HG02981 (cell line): Measurements from ENCODE around the gene OLAH.
A peak's percentile ranks its signal among the peaks of the same experiment; 100 is the strongest.

Source experiments
- ATAC-seq: cut with Tn5 transposase; IDR thresholded peaks from one replicate; pipeline ENCODE4 v1.9.1; 2021; ENCODE audit warnings: mild to moderate bottlenecking, moderate library complexity; ENCODE audit not compliant: unreplicated experiment

OLAH gene

DNA sequence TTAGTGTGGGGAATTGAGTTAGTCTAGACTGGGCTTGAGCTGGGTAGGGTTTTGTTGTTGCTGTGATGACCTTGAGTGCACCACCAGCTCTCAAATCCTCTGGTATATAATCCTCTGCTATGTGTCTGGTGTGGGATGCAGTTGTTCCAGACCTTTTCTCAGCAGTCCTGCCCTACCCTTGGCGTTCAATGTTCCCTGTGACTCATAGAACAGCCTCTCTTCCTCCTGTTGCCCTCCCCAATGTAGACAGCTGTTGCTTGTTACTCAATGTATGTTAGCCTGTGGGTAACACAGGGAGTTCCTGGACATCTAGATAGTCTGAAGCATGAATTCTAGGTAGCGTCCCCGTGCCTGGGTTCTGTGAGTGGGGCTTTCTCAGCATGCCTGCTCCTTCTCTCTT is 25.1 kb downstream of the OLAH start:
- no peak for ATAC-seq

DNA sequence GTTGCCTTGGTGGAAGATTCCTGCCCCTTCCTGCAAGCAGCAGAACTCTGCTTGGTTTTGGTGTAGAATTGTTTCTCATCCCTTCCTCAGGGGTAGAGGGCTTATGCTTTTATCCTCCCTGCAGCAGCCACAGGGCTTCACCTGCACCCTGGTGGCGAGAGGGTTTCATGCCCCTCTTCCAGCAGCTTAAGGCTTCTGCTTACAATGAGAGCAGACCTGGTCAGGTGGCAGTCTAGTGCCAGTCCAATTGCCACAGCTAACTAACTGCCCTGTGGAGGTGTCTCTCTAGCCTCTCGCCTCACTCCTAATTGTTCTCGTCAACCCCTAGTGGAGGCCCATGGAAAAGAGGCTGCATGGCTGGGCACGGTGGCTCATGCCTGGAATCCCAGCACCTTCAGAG is 25.5 kb downstream of the OLAH start:
- ATAC-seq: no peak

DNA sequence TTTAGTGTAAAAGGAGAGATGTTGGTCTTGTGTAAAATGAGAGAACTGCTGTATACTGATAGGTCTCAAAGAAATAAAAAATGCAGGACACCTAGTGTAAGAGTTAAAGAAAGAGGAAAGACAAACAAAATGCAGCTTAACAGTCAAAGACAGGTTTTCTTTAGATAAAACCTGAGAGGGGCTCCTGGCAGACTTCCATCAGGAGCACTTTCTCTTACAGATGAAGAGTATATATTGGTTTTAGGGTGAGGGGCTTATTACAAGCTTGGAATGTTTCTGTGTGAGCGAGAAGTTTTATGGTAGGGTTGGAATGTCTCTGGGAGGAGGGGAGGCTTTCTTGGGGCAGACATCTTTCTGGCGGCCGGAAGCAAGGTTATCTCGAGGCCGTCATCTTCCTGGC is 28.6 kb downstream of the OLAH start:
- no peak for ATAC-seq

DNA sequence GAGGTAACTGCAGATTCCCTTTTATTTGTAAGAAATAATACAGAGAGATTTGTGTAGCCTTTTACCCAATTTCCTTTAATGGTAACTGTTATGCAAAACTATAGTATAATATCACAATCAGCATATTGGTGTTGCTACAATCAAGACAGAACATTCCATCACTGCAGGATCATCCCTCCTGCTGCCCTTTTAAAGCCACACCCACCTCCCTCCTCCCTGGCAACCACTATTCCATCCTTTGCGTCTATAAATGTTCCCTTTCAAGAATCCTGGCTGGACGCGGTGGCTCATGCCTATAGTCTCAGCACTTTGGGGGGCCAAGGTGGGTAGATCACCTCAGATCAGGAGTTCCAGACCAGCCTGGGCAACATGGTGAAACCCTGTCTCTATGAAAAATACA is 31.7 kb downstream of the OLAH start:
- ATAC-seq: no peak

DNA sequence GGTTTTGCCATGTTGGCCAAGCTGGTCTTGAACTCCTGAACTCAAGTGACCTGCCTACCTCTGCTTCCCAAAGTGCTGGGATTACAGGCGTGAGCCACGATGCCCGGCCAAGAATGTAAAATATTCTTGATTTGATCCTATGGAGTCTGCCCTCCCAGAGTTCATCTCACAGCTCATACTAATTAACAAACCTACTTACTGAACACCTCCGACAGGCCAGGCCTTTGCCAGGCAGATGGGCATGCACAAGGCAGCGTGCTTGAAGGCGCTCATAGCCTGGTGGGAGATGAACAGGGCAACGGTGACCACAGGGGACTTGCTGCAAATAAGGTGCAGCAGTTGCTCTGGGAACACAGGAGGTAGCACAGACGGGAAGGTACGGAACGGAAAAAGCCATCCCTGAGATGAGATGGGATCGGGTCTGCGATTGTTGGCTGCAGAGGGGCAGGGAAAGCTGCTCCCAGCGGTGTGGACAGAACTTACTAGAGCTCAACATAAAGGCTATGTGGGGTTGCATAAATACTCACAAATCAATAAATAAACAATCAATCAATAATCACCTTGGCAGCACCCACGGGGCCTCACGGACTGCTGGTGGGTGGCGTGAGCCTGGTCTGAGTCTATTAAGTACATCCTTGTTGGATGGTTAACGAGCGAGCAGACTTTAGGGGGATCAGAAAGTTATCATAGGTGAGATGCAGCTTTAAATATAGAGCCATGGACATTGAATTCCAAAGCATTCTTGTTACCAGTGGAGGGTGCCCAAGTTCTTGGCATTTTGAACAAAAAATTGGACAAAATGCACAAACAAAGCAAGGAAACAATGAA is 40.1 kb downstream of the OLAH start:
- no peak for ATAC-seq

DNA sequence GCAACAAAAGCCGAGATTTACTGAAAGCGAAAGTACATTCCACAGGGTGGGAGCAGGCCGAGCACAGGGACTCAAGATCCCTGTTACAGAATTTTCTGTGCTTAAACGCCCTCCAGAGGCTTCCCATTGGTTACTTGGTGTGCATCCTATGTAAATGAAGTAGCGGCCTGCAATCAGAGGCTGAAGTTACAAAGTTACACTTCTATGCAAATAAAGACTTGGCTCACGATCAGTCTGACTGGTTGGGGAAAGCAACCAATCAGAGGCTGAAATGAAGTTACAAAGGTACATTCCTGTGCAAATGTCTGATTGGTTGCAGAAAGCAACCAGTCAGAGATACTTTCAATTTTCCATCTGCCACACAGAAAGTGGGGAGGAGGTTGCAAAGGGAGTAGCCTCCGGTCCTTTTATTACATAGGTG is 40.8 kb downstream of the OLAH start:
- ATAC-seq: no peak

DNA sequence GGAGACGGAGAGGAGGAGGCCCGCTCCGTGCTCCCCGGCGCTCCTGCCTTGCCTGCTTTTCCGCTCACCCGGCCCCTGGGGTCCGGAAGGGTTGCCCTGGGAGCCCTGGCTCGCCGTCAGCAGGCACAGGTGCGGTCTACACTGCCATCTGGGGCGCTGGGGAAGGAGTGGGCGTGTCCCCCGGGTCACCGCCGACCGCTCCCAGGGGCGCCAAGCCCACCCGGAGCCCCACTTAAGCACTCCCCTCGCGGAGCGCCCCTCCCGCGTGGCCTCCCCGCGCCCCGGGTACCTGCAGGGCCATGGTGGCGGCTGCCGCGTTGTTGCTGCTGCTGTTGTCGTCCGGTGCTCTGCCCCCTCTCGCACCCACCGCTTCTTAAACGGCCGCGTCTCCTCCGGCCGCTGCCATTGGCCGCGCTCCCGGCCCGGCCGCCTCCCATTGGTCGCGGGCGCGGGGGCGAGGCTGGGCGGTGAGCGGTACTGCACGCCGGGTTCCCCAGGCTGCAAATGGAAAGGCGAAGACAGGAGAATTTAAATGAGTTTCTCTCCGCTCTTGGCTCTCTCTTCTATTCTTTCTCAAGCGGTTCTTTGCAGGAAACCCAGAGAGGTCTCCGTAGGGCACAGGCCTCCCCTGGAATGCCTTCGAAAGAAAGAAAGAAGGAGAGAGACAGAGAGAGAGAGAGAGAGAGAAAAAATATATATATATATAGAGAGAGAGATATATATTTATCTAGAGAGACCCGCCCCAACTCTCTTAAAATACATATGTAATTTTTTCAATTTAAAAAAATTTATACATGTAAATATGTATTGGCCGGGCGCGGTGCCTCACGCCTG is 44.9 kb downstream of the OLAH start, which contains the start of gene ACBD7:
Gene ACBD7, minus strand, starts transcription at position 349 of the 834 bp plus-strand sequence. Its CDS starts 48 bp downstream, at position 301.
- ATAC-seq: peak; percentile 99

DNA sequence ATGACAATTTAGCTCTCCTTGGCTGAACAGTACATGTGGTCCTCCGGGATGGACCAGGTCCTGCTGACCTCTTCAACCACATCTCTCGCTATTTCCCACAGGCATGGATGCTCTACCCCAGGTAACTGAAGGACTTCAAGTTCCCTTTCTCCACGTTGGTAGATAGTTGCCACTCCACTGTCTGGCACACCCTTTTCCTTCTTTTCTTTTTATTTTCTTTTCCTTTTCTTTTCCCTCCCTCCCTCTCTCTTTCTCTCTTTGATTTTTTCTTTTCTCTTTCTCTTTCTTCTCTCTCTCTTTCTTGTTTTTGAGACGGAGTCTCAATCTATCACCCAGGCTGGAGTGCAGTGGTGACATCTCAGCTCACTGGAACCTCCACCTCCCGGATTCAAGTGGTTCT is 47.7 kb downstream of the OLAH start:
- ATAC-seq: no peak

DNA sequence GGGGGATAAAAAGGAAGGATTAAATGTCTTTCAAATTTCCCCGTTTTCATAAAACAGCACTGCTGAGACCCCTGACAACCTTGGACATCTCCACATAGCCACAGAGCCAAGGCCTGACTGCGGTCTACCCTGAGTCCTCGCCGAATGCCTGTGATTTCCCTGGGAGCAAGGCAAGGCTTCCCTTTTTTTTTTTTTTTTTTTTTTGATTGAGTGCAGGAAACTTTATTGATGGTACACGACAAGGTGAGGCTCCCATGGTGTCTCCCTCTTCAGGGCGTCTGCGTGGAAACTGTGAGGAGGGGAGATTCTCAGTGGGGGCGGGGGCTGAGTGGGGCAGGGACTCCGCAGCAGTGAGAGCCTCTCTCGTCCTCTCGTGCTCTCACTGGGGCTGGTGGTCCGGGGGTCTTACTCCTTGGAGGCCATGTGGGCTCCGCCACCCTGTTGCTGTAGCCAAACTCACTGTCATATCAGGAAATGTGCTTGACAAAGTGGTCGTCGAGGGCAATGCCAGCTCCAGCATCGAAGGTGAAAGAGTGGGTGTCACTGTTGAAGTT is 49.2 kb downstream of the OLAH start:
- ATAC-seq: no peak

DNA sequence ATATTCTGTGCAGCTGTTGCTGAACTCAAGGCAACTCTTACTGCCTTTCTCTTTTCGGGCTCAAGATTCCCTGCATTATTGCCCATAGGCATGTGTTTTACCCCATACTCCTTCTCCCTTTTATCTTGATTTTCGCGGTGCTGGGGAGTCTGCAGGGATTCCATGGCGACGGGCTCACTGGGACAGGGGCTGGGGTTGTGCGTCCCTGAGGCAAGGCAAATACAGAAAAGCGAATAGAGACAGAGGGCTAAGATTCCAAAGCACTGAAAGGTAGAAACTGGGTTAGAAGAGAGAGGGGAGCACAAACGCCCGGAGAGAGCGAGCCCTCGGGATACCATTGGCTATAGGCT is 52.9 kb downstream of the OLAH start:
- ATAC-seq: peak; percentile 21

DNA sequence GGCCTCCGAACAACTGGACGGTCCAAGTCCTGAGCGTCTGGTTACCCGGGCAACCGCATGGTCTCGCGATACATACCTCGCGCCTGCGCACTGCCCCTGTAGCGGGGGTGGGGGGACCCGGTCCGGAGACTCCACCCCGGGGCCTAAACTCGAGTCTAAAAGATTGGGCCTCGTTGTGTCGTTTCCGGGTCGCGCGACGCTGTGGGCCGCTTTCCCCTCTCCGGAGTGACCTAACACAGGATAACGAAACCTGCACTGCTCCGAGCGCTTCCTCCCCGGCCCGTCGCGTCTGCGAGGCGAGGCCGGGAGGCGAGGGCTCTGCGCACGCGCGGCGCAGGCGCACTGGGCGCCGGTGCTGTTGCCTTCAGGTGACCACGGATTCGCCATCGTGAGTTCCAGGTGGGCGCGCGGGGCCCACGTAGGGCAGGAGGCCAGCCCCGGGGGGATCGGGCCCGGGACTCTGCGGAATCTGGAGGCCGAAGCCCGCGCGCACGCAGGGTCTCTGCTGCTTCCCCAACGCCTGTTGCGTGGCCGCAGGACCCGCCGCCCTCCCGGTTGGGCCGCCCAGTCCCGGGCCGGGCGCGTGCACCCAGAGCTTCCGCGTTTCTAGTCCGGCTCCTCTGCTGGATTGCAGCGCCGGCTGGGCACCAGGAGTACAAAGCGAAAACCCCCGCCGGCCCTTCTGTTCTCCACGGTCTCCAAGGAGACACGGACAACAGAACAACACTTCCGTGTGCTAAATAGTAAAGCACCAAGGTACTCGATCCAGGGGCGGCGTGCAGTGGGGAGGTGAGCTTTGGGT is 53.5 kb downstream of the OLAH start, which contains the start of gene RPP38:
Gene RPP38, plus strand, starts transcription at position 345 of the 802 bp plus-strand sequence. CDS start 5,960 bp downstream, outside the sequence.
- ATAC-seq: peak; percentile 74

DNA sequence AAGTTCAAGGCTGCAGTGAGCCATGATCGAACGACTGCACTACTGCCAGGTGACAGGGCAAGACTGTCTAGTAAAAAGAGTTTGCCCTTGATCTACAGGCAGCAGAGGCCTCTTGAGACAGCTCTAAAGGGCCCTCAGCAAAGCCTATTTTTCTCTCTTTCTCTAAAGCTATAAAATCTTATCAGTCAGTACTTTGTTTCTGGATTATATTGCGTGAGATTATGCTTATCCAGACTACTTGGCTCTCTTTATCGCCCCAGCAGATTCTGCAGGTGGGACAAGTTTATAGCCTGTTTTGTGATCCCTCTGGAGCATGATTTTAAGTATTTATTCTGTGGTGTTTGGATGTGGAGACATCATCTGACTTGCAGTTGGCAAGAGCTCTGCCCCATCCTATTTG is 56.1 kb downstream of the OLAH start:
- ATAC-seq: no peak

DNA sequence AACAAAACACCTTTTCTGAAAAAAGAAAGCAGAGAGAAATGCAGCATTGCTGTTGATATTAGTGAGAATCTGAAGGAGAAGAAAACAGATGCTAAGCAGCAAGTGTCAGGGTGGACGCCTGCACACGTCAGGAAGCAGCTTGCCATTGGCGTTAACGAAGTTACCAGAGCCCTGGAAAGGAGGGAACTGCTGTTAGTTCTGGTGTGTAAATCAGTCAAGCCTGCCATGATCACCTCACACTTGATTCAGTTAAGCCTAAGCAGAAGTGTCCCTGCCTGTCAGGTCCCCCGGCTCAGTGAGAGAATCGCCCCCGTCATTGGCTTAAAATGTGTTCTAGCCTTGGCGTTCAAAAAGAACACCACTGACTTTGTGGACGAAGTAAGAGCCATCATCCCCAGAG is 59.8 kb downstream of the OLAH start:
- no peak for ATAC-seq

DNA sequence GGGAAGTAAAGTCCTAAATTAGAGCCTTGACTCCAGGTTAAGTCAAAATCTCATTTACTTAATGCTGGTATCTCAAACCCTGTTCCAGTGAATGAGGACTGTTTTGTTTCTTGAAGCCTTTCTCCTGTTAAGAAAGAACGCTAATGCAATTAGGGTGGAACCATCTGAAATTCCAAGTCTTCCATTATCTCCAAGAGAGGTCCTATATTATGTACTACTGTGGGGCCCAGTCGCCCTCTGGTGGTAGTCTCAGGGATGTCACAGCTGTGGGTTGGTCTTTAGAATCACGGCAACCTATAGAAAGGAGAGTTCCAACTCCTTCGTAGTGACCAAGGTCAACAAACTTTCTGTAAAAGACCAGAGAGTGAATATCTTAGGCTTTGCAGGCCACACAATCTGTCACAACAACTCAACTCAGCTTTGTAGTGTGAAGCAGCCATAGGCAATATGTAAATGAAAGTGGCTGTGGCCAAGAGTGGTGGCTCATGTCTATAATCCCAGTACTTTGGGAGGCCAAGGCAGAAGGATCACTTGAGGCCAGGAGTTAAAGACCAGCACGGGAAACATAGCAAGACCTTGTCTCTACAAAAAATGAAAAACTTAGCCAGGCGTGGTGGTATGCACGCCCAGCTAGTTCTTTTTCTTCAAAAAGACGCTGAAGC is 62.7 kb downstream of the OLAH start:
- ATAC-seq: peak; percentile 84

DNA sequence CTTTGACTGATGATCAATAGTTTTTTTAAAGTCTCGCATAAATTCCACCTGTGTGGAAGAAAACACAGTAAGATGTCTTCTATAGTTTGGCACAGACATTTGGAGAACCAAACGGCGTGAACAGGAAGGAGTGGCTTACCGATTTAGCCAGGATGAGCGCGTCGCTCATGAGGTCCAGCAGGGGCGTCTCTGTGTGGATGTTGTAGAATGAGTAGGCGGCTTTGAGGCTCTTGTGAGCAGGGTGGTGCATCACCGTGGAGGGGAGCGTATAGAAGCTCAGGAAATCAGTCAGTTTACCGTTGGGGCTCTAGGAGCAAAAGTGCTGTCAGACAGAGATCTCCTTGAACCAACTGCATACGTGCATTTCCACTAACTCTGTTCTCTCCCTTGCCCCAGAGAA is 68.9 kb downstream of the OLAH start:
- ATAC-seq: no peak

DNA sequence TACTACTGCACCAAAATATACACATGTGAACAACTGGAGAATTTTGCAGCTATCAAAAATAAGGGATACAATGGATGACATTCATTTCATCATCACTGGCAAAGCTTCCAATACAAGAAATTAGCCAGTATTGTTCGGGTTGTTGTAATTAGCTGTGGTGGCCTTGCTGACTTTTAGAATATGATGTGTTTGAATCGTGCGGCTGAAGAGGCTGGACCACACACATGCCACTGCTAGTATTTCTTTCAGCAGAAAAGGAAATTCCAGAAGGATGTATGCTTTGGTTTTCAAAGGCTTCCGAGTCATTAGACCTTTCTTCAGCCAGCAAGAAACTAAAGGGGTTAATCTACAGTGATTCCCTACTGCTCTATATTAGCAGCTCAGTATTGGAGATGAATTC is 70.0 kb downstream of the OLAH start:
- no peak for ATAC-seq

DNA sequence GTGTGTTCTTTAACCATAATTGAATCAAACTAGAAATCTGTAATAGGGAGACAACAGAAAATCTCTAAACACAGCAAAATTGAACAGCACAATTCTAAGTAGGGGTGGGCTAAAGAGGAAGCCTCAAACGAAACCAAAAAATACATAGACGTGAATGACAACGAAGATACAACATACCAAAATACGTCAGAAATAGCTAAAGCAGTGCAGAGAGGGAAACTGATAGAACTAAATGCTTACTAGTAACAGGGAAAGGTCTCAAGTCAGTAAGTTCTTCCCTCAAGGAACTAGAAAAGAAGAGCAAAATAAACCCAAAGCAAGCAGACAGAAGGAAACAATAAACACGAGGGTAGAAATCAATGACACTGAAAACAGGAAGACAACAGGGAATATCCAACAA is 72.5 kb downstream of the OLAH start:
- no peak for ATAC-seq

DNA sequence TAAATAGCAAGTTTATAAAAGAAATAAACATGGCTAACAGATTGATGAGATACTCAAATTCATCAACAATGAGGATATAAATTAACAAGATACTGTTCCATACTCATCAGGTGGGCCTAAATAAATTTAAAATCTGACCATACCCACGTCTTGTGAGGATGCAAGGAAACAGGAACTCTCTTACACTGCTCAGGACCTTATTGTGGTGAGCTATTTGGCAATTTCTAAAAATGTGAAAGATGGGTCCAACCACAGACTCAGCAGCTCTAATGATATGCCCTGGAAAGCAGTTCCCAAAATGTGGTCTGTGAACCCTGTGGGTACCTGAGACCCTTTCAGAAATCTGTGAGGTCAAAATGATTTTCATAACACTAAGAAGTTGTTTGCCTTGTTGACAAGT is 74.9 kb downstream of the OLAH start:
- no peak for ATAC-seq

DNA sequence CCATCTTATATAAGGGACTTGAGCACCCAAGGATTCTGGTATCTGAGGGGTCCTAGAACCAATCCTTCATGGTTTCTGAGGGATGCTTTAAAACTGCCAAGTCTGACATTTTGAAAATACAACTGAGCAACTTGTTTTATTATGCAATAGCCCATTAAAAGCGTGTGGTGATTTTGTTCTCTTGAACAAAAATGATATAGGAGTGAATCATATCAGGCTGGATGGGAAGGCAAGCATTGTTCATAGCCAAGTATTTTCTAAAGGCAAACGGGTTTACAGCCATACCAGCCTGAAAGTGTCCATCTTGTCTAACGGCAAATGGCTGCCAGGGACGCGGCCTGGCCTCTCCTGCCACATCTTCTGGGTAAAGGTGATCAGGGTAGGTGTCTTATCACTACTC is 76.8 kb downstream of the OLAH start:
- no peak for ATAC-seq

DNA sequence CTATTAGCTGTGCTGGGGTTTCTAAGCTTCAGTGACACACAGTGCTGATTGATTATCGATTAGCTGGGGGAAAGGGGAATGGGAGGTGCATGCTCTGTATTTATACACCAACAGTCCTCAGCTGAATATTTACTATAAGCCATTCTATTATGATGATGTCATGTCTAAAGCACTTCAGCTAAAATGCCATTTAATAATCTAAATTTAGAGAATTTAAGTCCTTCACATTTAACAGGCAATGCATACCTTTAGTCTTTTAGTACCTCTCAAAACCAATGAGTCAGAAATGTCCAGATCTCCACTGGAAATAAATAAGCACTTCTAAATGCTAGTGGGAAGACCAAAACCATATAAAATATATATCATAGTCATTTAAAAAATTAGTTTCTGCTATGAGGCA is 78.0 kb downstream of the OLAH start:
- no peak for ATAC-seq
